CD4-positive, alpha-beta T cell (primary cell): ENCODE data around the gene VWF. TPM values are rescaled to one million over a fixed set of nuclear protein-coding genes. Genes with fewer than 3 reads are reported as not detected.

Experiments used
- ATAC-seq: fragments of 200-7000 bp; cut with Tn5 transposase; one replicate; pipeline ENCODE4 v1.10.0; 2022; ENCODE audit warnings: mild to moderate bottlenecking; ENCODE audit not compliant: poor library complexity
- CTCF ChIA-PET: fragments of 350-600 bp; sonication (Branson Sonifier 250); formaldehyde crosslinking; loops from one replicate; lab custom pipeline; 2021; ENCODE audit warnings: antibody characterized with exemption, inconsistent platforms; lab: Charles Lee
- POLR2A ChIA-PET: fragments of 350-600 bp; sonication (Branson Sonifier 250); formaldehyde crosslinking; loops from one replicate; lab custom pipeline; 2021; ENCODE audit warnings: antibody characterized with exemption, inconsistent platforms; lab: Charles Lee
- DNase-seq, 14 experiments: peaks; one replicate each; pipeline ENCODE4 v3.0.0-alpha.2; 2013 to 2020; ENCODE audit warnings: mixed read lengths in 2 of 14
- H3K27ac ChIP-seq, 2 donors: one replicate each; pipeline versions ENCODE4 v1.5.1 to v1.7.0; 2013; ENCODE audit warnings: low read length in 2 of 2, low read depth in 1 of 2, mild to moderate bottlenecking in 1 of 2
- H3K27me3 ChIP-seq, 2 experiments: 1 replicate in 1 of 2; 2 replicates in 1 of 2; pipeline versions ENCODE4 v1.6.1 to v1.7.0; 2013; ENCODE audit warnings: low read length in 2 of 2, control low read depth in 1 of 2, mild to moderate bottlenecking in 1 of 2, moderate library complexity in 1 of 2; ENCODE audit not compliant: insufficient read depth in 2 of 2, control insufficient read depth in 1 of 2
- H3K36me3 ChIP-seq: one replicate; pipeline ENCODE4 v1.6.1; 2013; ENCODE audit warnings: low read length, control low read depth; ENCODE audit not compliant: insufficient read depth
- H3K4me1 ChIP-seq: one replicate; pipeline ENCODE4 v1.6.1; 2013; ENCODE audit warnings: low read length, control low read depth; ENCODE audit not compliant: insufficient read depth
- H3K4me3 ChIP-seq: one replicate; pipeline ENCODE4 v1.5.1; 2013; ENCODE audit warnings: mild to moderate bottlenecking, low read length, moderate library complexity
- H3K9me3 ChIP-seq, 2 experiments: 1 replicate in 1 of 2; 2 replicates in 1 of 2; pipeline versions ENCODE4 v1.6.1 to v1.7.0; 2013; ENCODE audit warnings: low read length in 2 of 2, mild to moderate bottlenecking in 2 of 2, control low read depth in 1 of 2, moderate library complexity in 1 of 2; ENCODE audit not compliant: control insufficient read depth in 1 of 2, insufficient read depth in 1 of 2
- H3K27ac Mint-ChIP-seq: one replicate; pipeline ENCODE4 v1.8.0; 2020; ENCODE audit warnings: mixed read lengths
- H3K27me3 Mint-ChIP-seq: one replicate; pipeline ENCODE4 v1.8.0; 2021; ENCODE audit warnings: mixed read lengths
- H3K36me3 Mint-ChIP-seq: one replicate; pipeline ENCODE4 v1.8.0; 2021; ENCODE audit warnings: low read depth, mixed read lengths
- H3K4me1 Mint-ChIP-seq: one replicate; pipeline ENCODE4 v1.8.0; 2021; ENCODE audit warnings: low read depth, mixed read lengths
- H3K4me3 Mint-ChIP-seq: one replicate; pipeline ENCODE4 v1.8.0; 2020; ENCODE audit warnings: mild to moderate bottlenecking, mixed read lengths
- H3K9me3 Mint-ChIP-seq: one replicate; pipeline ENCODE4 v1.8.0; 2020; ENCODE audit warnings: mixed read lengths
- CTCF ChIP-seq: fragments of 200-600 bp; IDR thresholded peaks from one replicate; pipeline ENCODE4 v1.8.0; 2022; ENCODE audit warnings: antibody characterized with exemption, mild to moderate bottlenecking
- intact Hi-C, 2 experiments: fragments of 100-400 bp; cut with DNase I in 1 of 2; cut with micrococcal nuclease in 1 of 2; formaldehyde crosslinking; loops; one replicate each; pipeline versions ENCODE4 v1.15.1 to v1.9.0; 2023 to 2025; cut with DNase I, micrococcal nuclease
- total RNA-seq, 174 experiments: library from RNA in 2 of 174; stranded (reverse) in 2 of 174; gene quantifications; one replicate each; pipeline ENCODE4 v1.2.3 and lab custom pipeline; 2021 to 2026

VWF gene
- total RNA-seq, 2 experiments from 2014 or later, result 0.20 TPM; not detected in 1

GRCh38 chr12:6122201-6122600 is 2.3 kb downstream of the VWF start:
- TF ChIP-seq CTCF, result no peak
- Mint-ChIP-seq H3K4me1 (no peaks in the 10 kb centered on the region), H3K4me3 (no peak overlapping the region), H3K9me3 (no peaks in the 10 kb centered on the region), H3K36me3 (no peaks in the 10 kb centered on the region), H3K27ac (no peak overlapping the region), H3K27me3 (no peaks in the 10 kb centered on the region)
- DNase-seq, result no peak
- H3K36me3 ChIP-seq, result no peaks in the 10 kb centered on the region
- peaks cover 0 to 3% of the 10 kb centered on the region in 2 experiments for H3K27me3 ChIP-seq
- POLR2A ChIA-PET, result no interaction called here
- no peaks in the 10 kb centered on the region for H3K4me1 ChIP-seq
- no peak overlapping the region for H3K4me3 ChIP-seq
- CTCF ChIA-PET, result no interaction called here
- no peak for ATAC-seq
- no peaks in the 10 kb centered on the region for H3K9me3 ChIP-seq
- H3K27ac ChIP-seq, result no peak overlapping the region
- intact Hi-C loops, result no loop called here

GRCh38 chr12:6120796-6121473 is 3.5 kb downstream of the VWF start:
- Histone ChIP-seq H3K4me1 (no peaks in the 10 kb centered on the region), H3K27me3 (peaks cover 0 to 5% of the 10 kb centered on the region in 2 experiments), H3K4me3 (no peak overlapping the region), H3K27ac (no peak overlapping the region), H3K9me3 (no peaks in the 10 kb centered on the region), H3K36me3 (no peaks in the 10 kb centered on the region)
- H3K4me3 Mint-ChIP-seq, result no peak overlapping the region
- ATAC-seq, result no peak
- TF ChIP-seq CTCF, result no peak
- H3K27ac Mint-ChIP-seq, result no peak overlapping the region
- H3K36me3 Mint-ChIP-seq, result no peaks in the 10 kb centered on the region
- H3K4me1 Mint-ChIP-seq, result no peaks in the 10 kb centered on the region
- CTCF ChIA-PET, result no interaction called here
- no peaks in the 10 kb centered on the region for H3K9me3 Mint-ChIP-seq
- no peaks in the 10 kb centered on the region for H3K27me3 Mint-ChIP-seq
- DNase-seq, result no peak
- intact Hi-C loops, result no loop called here
- POLR2A ChIA-PET, result no interaction called here

- no peaks in the 10 kb centered on the region for H3K9me3 Mint-ChIP-seq
- no peaks in the 10 kb centered on the region for H3K36me3 ChIP-seq
- no peak for DNase-seq
- H3K4me3 ChIP-seq, result no peak overlapping the region
- H3K4me1 ChIP-seq, result no peaks in the 10 kb centered on the region
- H3K27me3 ChIP-seq, result peaks cover 0 to 5% of the 10 kb centered on the region in 2 experiments
- H3K4me3 Mint-ChIP-seq, result no peak overlapping the region
- ChIA-PET POLR2A (no interaction called here), CTCF (no interaction called here)
- H3K27ac Mint-ChIP-seq, result no peak overlapping the region
- H3K27ac ChIP-seq, result no peak overlapping the region
- no peaks in the 10 kb centered on the region for H3K9me3 ChIP-seq
- intact Hi-C loops, result loop anchor here in 1 of 2 experiments (5.0 kb wide), 1 partner anchor 1277 kb away; no protein-coding TSS in a partner anchor
- H3K27me3 Mint-ChIP-seq, result no peaks in the 10 kb centered on the region
- no peak for ATAC-seq
- H3K36me3 Mint-ChIP-seq, result no peaks in the 10 kb centered on the region
- no peaks in the 10 kb centered on the region for H3K4me1 Mint-ChIP-seq
- TF ChIP-seq CTCF, result no peak
Measured at GRCh38 chr12:6118891-6119568, 5.4 kb downstream of the VWF start.
